Activated CD4-positive, CD25-positive, alpha-beta regulatory T cell treated with anti-CD3 and anti-CD28 coated beads, Interleukin-2, amount 50 U/mL, for 24 hours (primary cell): ENCODE data around the gene MRPL40.

Experiments used
- ATAC-seq, 2 donors: fragments of 150-1000 bp; cut with Tn5 transposase; one replicate each; pipeline ENCODE4 v1.10.0; 2021; ENCODE audit warnings: mild to moderate bottlenecking in 1 of 2, moderate library complexity in 1 of 2

MRPL40 gene

GRCh38 chr22:19432133-19432851, at the start of gene MRPL40:
Gene MRPL40, plus strand, starts transcription at chr22:19432545. Its CDS starts 10 bp downstream, at chr22:19432555.
- peak; percentile 89 for ATAC-seq

GRCh38 chr22:19383292-19383691, 49.1 kb upstream of the MRPL40 start:
- ATAC-seq = no peak

- no peak for ATAC-seq
Measured at GRCh38 chr22:19385221-19385906, 47.0 kb upstream of the MRPL40 start.

- no peak for ATAC-seq
Measured at GRCh38 chr22:19386248-19386647, 46.1 kb upstream of the MRPL40 start.

- no peak for ATAC-seq
Measured at GRCh38 chr22:19387038-19387437, 45.3 kb upstream of the MRPL40 start.

- no peak for ATAC-seq
Measured at GRCh38 chr22:19387575-19387974, 44.8 kb upstream of the MRPL40 start.

GRCh38 chr22:19393704-19394103, 38.6 kb upstream of the MRPL40 start:
- no peak for ATAC-seq

GRCh38 chr22:19394274-19395050, 37.9 kb upstream of the MRPL40 start:
- ATAC-seq = no peak

GRCh38 chr22:19395276-19395675, 37.1 kb upstream of the MRPL40 start:
- ATAC-seq = no peak

GRCh38 chr22:19396561-19396933, 35.8 kb upstream of the MRPL40 start:
- ATAC-seq = no peak

GRCh38 chr22:19396934-19397733, 35.2 kb upstream of the MRPL40 start:
- ATAC-seq = no peak

- no peak for ATAC-seq
Measured at GRCh38 chr22:19397734-19398104, 34.6 kb upstream of the MRPL40 start.

GRCh38 chr22:19398206-19398605, 34.1 kb upstream of the MRPL40 start:
- ATAC-seq = no peak

- ATAC-seq = no peak
Measured at GRCh38 chr22:19398652-19399051, 33.7 kb upstream of the MRPL40 start.

- no peak for ATAC-seq
Measured at GRCh38 chr22:19400881-19401280, 31.5 kb upstream of the MRPL40 start.

GRCh38 chr22:19401483-19401882, 30.9 kb upstream of the MRPL40 start:
- ATAC-seq = no peak

- no peak for ATAC-seq
Measured at GRCh38 chr22:19402642-19403191, 29.6 kb upstream of the MRPL40 start.

GRCh38 chr22:19404676-19405075, 27.7 kb upstream of the MRPL40 start:
- no peak for ATAC-seq

GRCh38 chr22:19405133-19405532, 27.2 kb upstream of the MRPL40 start:
- no peak for ATAC-seq

- no peak for ATAC-seq
Measured at GRCh38 chr22:19405652-19406051, 26.7 kb upstream of the MRPL40 start.

- no peak for ATAC-seq
Measured at GRCh38 chr22:19406281-19406811, 26.0 kb upstream of the MRPL40 start.

GRCh38 chr22:19406846-19407245, 25.5 kb upstream of the MRPL40 start:
- ATAC-seq = no peak
